Measurements from ENCODE around the gene LRBA. TPM values are rescaled to one million over a fixed set of nuclear protein-coding genes. Genes with fewer than 3 reads are reported as not detected.
"Not testable (repeated sequence)": the region's sequence is repeated elsewhere in the genome, so short reads cannot be mapped to it uniquely, and the experiment has no call there.

LRBA gene
- total RNA-seq, 2 donors from 2014 or later: 50.1 to 59.9 TPM

DNA sequence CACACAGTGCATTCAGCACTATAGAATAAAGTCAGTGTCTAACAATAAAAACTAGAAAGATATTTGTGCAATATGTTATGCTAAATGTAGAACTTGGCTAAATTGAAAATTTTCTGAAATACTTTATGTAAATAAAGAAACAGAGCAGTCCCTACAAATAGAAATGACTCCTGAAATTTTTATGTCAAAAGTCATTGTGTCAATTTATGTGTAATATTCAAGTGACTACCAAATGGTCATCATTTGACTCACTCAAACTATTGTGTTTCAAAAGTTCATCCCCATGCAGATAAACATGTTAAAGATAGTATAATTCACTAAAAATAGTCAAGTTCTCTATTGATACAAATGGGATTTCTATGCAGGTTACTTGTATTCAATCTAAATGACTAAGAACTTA, 17.9 kb downstream of the LRBA start:
- no peaks in the 10 kb centered on the region for H3K4me1 ChIP-seq
- H3K27ac ChIP-seq: no peak overlapping the region
- no peaks in the 10 kb centered on the region for H3K9me3 ChIP-seq
- intact Hi-C loops (cut with DNase I): no loop called here
- DNase-seq: no peak
- TF ChIP-seq, protein P1, sequence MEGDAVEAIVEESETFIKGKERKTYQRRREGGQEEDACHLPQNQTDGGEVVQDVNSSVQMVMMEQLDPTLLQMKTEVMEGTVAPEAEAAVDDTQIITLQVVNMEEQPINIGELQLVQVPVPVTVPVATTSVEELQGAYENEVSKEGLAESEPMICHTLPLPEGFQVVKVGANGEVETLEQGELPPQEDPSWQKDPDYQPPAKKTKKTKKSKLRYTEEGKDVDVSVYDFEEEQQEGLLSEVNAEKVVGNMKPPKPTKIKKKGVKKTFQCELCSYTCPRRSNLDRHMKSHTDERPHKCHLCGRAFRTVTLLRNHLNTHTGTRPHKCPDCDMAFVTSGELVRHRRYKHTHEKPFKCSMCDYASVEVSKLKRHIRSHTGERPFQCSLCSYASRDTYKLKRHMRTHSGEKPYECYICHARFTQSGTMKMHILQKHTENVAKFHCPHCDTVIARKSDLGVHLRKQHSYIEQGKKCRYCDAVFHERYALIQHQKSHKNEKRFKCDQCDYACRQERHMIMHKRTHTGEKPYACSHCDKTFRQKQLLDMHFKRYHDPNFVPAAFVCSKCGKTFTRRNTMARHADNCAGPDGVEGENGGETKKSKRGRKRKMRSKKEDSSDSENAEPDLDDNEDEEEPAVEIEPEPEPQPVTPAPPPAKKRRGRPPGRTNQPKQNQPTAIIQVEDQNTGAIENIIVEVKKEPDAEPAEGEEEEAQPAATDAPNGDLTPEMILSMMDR (IDR thresholded peaks at IDR 0.05): no peak
- TF ChIP-seq POLR2A (IDR thresholded peaks at IDR 0.05): no peak
- ATAC-seq: no peak
- H3K36me3 ChIP-seq (replicated peaks in 1 of 2; ENCODE audit: insufficient read depth in 1 of 2, low read depth in 2 of 2): no peaks in the 10 kb centered on the region
- no peaks in the 10 kb centered on the region for H3K27me3 ChIP-seq
- H3K4me3 ChIP-seq: no peak overlapping the region

DNA sequence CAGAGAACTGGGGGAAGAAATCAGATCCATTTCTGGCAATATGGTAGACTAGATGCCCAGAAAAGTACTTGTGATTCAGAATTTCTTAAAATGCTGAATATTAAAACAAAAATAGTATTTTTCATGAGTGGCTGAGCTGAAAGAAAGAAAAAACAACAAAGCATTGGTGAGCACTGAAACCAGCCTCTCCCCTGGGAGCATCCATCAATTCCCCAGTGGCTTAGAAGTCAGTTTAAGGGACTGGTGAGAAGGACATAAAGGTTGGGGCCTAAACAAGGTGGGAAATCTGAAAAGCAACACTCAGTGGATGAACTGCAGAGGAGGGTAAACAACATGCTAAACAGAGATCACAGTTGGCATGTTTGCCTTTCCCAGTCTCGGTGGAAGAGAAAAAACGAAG, 20.4 kb downstream of the LRBA start:
- ATAC-seq: no peak
- WGBS, 2 donors: 66 to 84% methylated on average over 2 of the region's 2 CpGs
- DNase-seq: no peak
- TF ChIP-seq POLR2A (IDR thresholded peaks at IDR 0.05): no peak
- TF ChIP-seq, protein P1 (IDR thresholded peaks at IDR 0.05): no peak
- no peak overlapping the region for H3K4me3 ChIP-seq
- no peaks in the 10 kb centered on the region for H3K9me3 ChIP-seq
- no peaks in the 10 kb centered on the region for H3K36me3 ChIP-seq (replicated peaks in 1 of 2; ENCODE audit: insufficient read depth in 1 of 2, low read depth in 2 of 2)
- H3K27me3 ChIP-seq: no peaks in the 10 kb centered on the region
- H3K4me1 ChIP-seq: no peaks in the 10 kb centered on the region
- intact Hi-C loops (cut with DNase I): no loop called here
- H3K27ac ChIP-seq: no peak overlapping the region

DNA sequence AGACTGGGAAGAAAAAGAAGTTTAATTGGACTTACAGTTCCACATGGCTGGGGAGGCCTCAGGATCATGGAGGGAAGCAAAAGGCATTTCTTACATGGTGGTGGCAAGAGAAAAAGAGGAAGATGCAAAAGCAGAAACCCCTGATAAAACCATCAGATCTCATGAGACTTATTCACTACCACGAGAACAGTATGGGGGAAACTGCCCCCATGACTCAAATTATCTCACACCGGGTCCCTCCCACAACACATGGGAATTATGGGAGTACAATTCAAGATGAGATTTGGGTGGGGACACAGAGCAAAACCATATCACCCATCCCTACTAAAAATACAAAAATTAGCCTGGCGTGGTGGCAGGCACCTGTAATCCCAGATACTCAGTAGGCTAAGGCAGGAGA, 21.5 kb downstream of the LRBA start:
- ATAC-seq; H3K4me3 ChIP-seq; H3K27ac ChIP-seq; H3K9me3 ChIP-seq; H3K36me3 ChIP-seq (replicated peaks in 1 of 2; ENCODE audit: insufficient read depth in 1 of 2, low read depth in 2 of 2); intact Hi-C loops (cut with DNase I); H3K4me1 ChIP-seq; H3K27me3 ChIP-seq; DNase-seq: not testable (repeated sequence)
- 93 to 100% methylated on average over 3 of the region's 3 CpGs for WGBS, 2 donors

DNA sequence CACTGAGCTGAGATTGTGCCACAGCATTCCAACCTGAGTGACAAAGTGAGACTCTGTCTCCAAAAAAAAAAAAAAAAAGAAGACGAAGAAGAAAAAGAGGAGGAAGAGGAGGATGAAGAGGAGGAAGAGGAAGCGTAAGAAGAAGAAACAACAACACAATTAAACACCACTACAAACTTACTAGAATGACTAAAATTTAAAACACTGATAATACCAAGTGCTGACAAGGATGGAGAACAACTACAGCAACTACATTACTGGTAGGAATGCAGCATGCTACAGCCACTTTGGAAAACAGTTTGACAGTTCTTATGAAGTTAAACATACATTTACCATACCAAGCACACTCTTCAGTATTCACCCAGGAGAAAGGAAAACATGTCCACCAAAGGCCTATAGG, 24.1 kb downstream of the LRBA start:
- ATAC-seq: no peak

DNA sequence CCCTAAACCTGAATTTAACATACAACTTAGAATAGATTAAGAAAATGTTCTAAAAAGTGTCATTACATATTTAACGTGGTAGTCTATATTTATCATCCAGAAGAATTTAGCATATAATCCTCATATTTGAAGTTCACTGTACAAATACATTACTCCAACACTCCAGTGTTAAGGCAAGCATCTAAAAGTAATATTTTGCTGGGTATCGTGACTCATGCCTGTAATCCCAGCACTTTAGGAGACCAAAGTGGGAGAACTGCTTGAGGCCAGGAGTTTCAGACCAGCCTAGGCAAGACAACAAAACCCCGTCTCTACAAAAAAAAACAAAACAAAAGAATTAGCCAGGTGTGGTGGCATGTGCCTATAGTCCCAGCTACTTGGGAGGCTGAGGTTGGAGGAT, 24.8 kb downstream of the LRBA start:
- Histone ChIP-seq H3K27ac (no peak overlapping the region), H3K36me3 (replicated peaks in 1 of 2; ENCODE audit: insufficient read depth in 1 of 2, low read depth in 2 of 2) (no peaks in the 10 kb centered on the region), H3K4me3 (no peak overlapping the region), H3K27me3 (no peaks in the 10 kb centered on the region), H3K9me3 (no peaks in the 10 kb centered on the region), H3K4me1 (no peaks in the 10 kb centered on the region)
- DNase-seq: no peak
- no peak for TF ChIP-seq POLR2A (IDR thresholded peaks at IDR 0.05)
- TF ChIP-seq, protein P1 (IDR thresholded peaks at IDR 0.05): no peak
- intact Hi-C loops (cut with DNase I): no loop called here
- 93 to 96% methylated on average over 3 of the region's 3 CpGs for WGBS, 2 donors
- ATAC-seq: no peak

More for the DNA sequence above, 24.1 kb downstream of the LRBA start:
- WGBS, 2 donors: 89 to 100% methylated on average over 2 of the region's 2 CpGs
- H3K27ac ChIP-seq: no peak overlapping the region
- H3K4me1 ChIP-seq: no peaks in the 10 kb centered on the region
- intact Hi-C loops (cut with DNase I): no loop called here
- H3K9me3 ChIP-seq: no peaks in the 10 kb centered on the region
- no peaks in the 10 kb centered on the region for H3K36me3 ChIP-seq (replicated peaks in 1 of 2; ENCODE audit: insufficient read depth in 1 of 2, low read depth in 2 of 2)
- no peaks in the 10 kb centered on the region for H3K27me3 ChIP-seq
- H3K4me3 ChIP-seq: no peak overlapping the region
- no peak for TF ChIP-seq POLR2A (IDR thresholded peaks at IDR 0.05)
- TF ChIP-seq, protein P1 (IDR thresholded peaks at IDR 0.05): no peak
- DNase-seq: no peak

Measured in body of pancreas (tissue), 4 donors.